IPS-NIHi7 (cell line): ENCODE results near the gene LIN37.
"Not testable (repeated sequence)": the region's sequence is repeated elsewhere in the genome, so short reads cannot be mapped to it uniquely, and the experiment has no call there.

ENCODE experiments used
- DNase-seq: peaks from one replicate; pipeline ENCODE4 v3.0.0; 2012; ENCODE audit warnings: mixed read lengths; ENCODE audit errors: extremely low spot score

Gene LIN37

DNA sequence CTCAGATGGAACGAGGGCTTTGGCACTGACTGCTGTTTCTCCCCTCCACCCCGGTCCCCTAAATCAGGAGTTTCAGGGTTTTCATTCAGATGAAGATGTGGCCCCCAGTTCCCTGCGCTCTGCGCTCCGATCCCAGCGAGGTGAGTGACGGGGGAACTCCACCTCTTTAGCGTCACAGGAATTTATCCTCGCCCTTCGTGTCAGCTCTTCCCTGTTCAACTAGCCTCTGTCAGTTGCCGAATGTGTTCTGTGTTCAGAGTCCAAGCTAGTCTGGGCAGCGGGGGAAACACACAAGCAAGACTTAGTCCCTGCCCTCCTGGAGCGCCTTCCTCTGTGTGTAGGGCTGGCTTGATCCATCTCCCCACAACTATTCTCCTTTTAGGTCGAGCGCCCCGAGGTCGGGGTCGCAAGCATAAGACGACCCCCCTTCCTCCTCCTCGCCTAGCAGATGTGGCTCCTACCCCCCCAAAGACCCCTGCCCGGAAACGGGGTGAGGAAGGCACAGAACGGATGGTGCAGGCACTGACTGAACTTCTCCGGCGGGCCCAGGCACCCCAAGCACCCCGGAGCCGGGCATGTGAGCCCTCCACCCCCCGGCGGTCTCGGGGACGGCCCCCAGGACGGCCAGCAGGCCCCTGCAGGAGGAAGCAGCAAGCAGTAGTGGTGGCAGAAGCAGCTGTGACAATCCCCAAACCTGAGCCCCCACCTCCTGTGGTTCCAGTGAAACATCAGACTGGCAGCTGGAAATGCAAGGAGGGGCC is 28.8 kb upstream of the LIN37 start:
- DNase-seq = no peak

DNA sequence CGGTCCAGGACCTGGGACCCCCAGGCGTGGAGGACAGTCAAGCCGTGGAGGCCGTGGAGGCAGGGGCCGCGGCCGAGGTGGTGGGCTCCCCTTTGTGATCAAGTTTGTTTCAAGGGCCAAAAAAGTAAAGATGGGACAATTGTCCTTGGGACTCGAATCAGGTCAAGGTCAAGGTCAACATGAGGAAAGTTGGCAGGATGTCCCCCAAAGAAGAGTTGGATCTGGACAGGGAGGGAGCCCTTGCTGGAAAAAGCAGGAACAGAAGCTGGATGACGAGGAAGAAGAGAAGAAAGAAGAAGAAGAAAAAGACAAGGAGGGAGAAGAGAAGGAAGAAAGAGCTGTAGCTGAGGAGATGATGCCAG is 28.2 kb upstream of the LIN37 start:
- DNase-seq = no peak

DNA sequence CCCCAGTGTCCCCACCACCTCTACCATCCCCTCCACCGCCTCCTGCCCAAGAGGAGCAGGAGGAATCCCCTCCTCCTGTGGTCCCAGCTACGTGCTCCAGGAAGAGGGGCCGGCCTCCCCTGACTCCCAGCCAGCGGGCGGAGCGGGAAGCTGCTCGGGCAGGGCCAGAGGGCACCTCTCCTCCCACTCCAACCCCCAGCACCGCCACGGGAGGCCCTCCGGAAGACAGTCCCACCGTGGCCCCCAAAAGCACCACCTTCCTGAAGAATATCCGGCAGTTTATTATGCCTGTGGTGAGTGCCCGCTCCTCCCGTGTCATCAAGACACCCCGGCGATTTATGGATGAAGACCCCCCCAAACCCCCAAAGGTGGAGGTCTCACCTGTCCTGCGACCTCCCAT is 27.7 kb upstream of the LIN37 start:
- DNase-seq = no peak

DNA sequence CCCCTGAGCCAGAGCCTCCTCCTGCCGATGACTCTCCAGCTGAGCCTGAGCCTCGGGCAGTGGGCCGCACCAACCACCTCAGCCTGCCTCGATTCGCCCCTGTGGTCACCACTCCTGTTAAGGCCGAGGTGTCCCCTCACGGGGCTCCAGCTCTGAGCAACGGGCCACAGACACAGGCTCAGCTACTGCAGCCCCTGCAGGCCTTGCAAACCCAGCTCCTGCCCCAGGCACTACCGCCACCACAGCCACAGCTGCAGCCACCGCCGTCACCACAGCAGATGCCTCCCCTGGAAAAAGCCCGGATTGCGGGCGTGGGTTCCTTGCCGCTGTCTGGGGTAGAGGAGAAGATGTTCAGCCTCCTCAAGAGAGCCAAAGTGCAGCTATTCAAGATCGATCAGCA is 27.0 kb upstream of the LIN37 start:
- no peak for DNase-seq

DNA sequence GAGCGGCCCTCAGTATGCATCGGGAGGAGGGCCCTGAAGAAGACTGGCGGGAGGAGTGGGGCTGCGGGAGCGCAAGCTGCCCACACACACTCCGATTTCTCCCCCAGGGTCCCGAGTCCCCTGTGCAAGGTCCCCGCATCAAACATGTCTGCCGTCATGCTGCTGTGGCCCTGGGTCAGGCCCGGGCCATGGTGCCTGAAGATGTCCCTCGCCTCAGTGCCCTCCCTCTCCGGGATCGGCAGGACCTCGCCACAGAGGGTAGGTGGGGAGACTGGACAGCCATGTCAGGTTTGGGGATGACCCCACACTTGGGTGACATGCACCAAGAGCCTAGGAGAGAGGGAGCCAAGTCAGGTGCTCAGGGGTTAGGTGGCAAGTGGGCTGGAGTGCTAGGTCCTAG is 25.9 kb upstream of the LIN37 start:
- no peak for DNase-seq

DNA sequence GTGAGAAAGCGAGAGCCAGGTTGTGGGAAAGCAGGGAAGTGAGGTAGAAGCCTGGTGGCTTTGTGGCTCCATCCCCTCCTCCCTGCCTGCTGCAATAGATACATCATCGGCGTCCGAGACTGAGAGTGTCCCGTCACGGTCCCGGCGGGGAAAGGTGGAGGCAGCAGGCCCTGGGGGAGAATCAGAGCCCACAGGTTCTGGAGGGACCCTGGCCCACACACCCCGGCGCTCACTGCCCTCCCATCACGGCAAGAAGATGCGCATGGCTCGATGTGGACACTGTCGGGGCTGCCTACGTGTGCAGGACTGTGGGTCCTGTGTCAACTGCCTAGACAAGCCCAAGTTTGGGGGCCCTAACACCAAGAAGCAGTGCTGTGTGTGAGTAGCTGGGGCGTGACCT is 25.5 kb upstream of the LIN37 start:
- no peak for DNase-seq

DNA sequence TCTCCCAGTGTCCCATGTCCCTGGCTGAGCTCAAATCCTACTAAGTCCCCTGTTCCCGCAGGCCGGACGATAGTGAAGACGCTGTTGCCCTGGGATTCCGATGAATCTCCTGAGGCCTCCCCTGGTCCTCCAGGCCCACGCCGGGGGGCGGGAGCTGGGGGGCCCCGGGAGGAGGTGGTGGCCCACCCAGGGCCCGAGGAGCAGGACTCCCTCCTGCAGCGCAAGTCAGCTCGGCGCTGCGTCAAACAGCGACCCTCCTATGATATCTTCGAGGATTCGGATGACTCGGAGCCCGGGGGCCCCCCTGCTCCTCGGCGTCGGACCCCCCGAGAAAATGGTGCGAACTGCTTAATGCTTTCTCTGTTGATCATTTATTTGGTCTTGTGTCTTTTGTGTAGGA is 24.7 kb upstream of the LIN37 start:
- DNase-seq = no peak

DNA sequence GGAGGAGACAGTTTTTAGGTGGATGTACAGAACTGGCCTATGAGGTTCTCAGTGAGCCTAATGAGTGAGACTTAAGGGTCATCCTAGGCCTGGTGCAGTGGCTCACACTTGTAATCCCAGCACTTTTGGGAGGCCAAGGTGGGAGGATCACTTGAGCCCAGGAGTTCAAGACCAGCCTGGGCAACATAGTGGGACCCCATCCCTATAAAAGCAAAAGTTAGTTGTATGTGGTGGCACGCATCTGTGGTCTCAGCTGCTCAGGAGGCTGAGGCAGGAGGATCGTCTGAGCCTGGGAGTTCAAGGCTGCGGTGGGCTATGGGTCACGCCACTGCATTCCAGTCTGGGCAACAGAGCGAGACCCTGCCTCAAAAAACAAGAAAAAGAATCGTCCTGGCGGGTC is 24.2 kb upstream of the LIN37 start:
- not testable (repeated sequence) for DNase-seq

DNA sequence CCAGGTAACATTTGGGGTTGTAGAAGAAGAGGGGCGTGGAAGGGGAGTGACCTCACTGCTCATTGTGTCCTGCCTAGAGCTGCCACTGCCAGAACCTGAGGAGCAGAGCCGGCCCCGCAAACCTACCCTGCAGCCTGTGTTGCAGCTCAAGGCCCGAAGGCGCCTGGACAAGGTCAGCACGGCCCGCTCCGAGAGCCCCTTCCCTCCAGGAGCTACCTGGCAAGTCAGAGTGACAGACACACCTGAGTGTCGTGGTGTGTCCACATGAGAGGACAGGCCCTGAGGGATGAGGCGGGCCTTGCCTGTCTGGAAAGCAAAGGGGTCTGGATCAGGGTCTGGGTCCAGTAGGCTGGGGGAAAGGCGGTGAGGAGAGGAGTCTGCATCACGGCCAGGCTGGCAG is 23.8 kb upstream of the LIN37 start:
- no peak for DNase-seq

DNA sequence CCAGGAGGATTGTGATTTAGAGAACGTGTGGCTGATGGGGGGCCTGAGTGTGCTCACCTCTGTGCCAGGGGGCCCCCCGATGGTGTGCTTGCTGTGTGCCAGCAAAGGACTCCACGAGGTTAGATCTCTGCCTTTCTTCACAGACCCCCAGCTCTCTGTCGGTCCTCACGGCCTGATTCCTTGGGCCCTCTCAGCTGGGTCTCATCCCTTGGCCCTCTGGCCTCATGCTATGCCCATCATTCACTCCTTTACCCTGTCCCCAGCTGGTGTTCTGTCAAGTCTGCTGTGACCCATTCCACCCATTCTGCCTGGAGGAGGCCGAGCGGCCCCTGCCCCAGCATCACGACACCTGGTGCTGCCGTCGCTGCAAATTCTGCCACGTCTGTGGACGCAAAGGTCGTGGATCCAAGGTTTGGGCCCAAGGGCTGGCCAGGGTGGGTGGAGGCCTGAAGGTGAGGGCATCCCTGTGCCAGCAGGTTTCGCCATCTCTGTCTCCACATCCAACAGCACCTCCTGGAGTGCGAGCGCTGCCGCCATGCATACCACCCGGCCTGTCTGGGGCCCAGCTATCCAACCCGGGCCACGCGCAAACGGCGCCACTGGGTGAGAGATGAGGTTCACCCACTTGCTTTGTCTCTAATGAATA is 23.0 kb upstream of the LIN37 start:
- DNase-seq = no peak

DNA sequence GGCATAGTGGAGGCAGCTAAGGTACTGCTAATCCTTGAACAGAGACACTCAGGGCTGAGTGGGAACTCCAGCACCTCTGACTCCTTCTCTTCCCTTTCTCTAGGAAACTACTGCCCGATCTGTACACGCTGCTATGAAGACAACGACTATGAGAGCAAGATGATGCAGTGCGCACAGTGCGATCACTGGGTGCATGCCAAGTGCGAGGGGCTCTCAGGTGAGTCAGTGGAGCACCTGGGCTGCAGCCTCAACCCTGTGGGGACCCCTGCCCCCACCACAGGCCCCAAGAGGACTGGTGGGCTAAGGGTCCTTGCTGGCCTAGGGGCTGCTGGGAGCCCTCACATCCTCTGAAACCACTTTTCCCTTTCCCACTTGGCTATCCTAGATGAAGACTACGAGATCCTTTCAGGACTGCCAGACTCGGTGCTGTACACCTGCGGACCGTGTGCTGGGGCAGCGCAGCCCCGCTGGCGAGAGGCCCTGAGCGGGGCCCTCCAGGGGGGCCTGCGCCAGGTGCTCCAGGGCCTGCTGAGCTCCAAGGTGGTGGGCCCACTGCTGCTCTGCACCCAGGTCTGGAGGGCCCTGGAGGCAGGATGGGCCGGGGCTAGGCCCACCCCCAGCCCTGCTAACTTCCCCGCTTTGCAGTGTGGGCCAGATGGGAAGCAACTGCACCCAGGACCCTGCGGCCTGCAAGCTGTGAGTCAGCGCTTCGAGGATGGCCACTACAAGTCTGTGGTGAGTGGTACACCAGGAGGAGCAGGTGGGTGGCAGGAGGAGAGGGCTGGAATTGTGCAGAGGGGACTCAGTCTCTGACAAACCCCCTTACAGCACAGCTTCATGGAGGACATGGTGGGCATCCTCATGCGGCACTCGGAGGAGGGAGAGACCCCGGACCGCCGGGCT is 21.1 kb upstream of the LIN37 start:
- DNase-seq = no peak

DNA sequence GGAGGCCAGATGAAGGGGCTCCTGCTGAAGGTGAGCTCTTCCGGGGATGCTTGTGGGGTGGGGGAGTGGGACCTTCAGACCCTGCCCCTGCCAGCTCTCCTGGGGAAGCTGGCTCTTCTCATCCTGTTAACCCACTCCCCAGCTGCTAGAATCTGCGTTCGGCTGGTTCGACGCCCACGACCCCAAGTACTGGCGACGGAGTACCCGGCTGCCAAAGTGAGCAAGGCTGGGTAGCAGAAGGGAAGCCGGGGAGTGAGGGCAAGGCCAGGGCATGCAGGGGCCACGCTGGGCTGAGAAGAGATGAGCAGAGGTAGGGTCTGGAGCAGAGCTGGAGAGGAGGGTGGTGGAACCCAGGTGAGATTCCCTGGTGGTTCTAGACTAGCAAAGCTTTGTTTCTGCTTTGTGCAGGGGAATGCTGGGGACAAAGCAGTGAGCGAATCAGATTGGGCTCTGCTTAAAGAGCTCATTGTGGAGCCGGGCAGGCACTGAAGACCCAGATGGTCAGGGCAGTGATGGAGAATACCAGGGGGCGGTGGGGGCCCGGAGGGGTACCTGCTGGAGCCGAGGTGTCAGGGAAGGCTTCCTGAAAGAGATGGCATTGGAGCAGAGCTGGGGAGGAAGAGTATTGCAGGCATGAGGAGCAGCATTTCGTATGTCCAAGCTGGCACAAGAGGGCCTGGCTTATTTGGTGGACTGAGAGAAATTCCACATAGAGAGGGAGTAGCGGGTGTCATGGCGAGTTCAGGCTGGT is 20.2 kb upstream of the LIN37 start:
- DNase-seq = no peak

DNA sequence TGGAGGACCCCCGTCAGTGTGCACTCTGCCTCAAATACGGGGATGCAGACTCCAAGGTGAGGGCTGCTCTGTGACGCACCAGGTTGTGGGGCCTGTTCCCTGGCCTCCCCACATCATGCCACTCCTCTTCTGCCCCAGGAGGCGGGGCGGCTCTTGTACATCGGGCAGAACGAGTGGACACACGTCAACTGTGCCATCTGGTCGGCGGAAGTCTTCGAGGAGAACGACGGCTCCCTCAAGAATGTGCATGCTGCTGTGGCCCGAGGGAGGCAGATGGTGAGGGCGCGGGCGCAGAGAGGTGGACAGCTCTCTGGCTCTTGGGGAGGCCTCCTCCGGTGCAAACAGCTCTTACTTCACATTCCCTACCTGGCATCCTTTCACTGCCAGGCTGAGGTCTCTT is 19.4 kb upstream of the LIN37 start:
- DNase-seq = no peak

DNA sequence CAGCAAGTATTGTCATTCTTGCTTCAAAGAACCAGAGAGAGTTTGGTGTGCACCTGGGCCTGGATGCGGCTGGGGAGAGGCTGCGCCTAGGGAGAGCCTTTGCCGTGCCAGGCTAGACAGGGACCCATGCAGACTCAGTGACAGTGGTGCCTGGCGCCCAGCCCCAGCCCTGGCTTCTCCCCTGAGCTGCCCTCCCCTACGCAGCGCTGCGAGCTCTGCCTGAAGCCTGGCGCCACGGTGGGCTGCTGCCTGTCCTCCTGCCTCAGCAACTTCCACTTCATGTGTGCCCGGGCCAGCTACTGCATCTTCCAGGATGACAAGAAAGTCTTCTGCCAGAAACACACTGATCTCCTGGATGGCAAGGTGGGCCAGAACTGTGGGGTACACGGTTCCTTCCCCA is 18.6 kb upstream of the LIN37 start:
- no peak for DNase-seq

DNA sequence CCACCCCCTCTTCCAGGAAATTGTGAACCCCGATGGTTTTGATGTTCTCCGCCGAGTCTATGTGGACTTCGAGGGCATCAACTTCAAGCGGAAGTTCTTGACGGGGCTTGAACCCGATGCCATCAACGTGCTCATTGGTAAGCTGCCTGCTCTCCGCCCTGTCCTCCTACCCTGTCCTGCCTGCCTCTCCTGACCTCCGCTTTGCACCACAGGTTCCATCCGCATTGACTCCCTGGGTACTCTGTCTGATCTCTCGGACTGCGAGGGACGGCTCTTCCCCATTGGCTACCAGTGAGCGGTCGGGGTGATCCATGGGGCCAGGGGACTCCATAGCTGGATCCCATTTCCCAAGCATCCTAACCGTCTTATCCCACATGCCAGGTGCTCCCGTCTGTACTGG is 18.1 kb upstream of the LIN37 start:
- DNase-seq = no peak

DNA sequence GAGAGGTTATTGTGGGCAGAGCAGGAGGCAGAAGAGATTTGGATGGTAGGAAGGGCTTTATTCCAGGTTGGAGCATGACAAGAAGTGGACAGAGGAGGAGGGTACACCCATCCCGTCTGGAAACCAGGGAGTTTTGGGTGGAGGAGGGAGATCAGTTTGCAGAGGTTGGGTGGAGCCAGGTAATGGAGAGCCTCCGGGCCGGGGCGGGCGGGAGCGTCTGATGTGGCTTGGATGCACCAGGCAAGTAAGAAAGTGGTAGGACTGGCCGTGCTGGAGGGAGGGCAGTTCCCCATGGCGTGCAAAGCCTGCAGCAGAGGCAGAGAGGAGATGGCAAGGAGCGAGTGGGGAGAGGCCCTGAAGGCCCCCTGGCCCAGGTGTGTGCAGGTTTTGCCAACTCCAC is 17.0 kb upstream of the LIN37 start:
- DNase-seq = no peak

DNA sequence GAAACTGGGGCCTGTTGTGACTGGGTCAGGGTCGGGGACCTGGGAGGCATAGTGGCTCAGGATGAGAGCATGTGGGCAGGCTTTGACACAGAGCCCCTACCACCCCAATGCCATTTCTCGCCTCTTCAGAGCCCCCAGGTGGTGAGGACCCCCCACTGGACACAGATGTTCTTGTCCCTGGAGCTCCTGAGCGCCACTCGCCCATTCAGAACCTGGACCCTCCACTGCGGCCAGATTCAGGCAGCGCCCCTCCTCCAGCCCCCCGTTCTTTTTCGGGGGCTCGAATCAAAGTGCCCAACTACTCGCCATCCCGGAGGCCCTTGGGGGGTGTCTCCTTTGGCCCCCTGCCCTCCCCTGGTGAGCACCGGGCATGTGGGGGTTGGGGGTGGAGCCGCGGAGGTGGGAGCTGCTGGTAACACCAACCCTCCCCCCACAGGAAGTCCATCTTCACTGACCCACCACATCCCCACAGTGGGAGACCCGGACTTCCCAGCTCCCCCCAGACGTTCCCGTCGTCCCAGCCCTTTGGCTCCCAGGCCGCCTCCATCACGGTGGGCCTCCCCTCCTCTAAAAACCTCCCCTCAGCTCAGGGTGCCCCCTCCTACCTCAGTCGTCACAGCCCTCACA is 16.5 kb upstream of the LIN37 start:
- no peak for DNase-seq

DNA sequence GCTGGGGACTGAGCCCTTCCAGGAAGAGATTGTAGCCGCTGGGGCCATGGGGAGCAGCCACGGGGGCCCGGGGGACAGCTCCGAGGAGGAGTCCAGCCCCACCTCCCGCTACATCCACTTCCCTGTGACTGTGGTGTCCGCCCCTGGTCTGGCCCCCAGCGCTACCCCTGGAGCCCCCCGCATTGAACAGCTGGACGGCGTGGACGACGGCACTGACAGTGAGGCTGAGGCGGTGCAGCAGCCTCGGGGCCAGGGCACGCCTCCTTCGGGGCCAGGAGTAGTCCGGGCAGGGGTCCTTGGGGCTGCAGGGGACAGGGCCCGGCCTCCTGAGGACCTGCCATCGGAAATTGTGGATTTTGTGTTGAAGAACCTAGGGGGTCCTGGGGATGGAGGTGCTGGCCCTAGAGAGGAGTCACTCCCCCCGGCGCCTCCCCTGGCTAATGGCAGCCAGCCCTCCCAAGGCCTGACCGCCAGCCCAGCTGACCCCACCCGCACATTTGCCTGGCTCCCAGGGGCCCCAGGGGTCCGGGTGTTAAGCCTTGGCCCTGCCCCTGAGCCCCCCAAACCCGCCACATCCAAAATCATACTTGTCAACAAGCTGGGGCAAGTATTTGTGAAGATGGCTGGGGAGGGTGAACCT is 15.7 kb upstream of the LIN37 start:
- no peak for DNase-seq

DNA sequence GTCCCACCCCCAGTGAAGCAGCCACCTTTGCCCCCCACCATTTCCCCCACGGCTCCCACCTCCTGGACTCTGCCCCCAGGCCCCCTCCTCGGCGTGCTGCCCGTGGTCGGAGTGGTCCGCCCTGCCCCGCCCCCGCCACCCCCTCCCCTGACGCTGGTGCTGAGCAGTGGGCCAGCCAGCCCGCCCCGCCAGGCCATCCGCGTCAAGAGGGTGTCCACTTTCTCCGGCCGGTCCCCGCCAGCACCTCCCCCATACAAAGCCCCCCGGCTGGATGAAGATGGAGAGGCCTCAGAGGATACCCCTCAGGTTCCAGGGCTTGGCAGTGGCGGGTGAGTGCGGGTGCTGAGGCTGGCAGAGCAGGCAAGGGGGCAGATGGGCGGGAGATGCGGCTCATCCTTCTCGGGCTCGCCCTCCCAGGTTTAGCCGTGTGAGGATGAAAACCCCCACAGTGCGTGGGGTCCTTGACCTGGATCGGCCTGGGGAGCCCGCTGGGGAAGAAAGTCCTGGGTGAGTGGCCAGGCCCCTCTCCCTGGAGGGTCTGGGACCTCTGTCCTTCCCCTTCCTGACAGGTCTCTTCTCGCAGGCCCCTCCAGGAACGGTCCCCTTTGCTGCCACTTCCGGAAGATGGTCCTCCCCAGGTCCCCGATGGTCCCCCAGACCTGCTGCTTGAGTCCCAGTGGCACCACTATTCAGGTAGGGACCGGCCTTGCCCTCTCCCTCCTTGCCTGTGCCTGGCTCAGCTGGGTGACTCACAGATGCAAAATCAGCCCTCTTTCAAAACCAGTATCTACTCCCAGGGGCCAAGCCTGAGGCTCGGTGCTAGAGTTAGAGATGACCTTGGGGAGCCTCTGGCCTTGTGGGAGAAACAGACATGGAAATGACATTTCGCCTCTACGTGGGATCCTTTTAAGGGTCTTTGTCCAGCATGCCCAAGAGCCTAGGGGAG is 14.9 kb upstream of the LIN37 start:
- no peak for DNase-seq

DNA sequence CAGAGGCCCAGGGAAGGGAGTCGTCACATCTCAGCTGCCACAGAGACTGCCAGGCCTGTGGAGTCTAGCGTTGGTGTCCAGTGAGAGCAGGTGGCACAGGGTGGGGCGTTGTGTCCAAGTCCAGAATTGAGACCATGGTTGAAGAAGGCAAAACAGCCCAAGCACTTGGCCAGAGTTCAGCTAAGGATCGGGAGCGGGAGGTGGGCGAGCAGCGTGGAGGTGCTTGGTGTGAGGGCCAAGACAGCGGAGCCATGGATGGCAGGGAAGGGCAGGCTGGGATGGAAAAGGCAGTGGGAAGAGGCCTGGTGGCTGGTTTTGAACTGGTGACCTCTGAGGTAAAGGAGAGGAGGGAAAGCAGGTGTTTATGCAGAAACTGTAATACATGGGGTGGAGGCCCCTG is 14.1 kb upstream of the LIN37 start:
- DNase-seq = no peak
